Measurements from ENCODE around the gene SETBP1. TPM values are rescaled to one million over a fixed set of nuclear protein-coding genes. Genes with fewer than 3 reads are reported as not detected.

SETBP1 gene
- total and polyA plus RNA-seq, 2 of the 13 experiments (the other 11 are each of a cell fraction or from before 2014, with no cell fraction given), result 0.18 to 0.65 TPM

DNA sequence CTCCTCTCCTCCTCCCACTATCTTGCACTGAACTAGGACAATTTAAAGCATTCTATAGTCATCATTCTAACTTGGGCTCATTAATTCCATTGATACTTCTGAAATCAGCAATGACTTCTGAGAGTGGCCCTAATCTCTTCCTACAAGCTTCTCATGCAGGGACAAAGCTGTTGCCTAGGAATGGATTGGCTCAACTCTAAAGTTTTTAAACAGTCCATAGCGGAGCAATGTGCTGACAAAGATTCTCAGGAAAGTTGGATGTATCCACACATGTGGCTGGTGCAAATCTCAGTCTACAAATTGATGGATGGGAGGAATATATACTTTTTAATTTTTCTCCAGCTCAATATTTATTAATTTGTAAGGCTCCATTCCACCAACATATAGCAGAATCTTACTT, 388.9 kb downstream of the SETBP1 start:
- ChIA-PET CTCF (ENCODE audit: low intra/inter-chr PET ratio, low total read pairs) (no interaction called here), POLR2A (no interaction called here)
- Histone ChIP-seq H3K9me3 (ENCODE audit: low read length) (no peaks in the 10 kb centered on the region), H4K20me1 (ENCODE audit: insufficient read depth, low read length) (no peaks in the 10 kb centered on the region), H3K4me3 (replicated peaks in 1 of 3; ENCODE audit: insufficient read depth in 1 of 3, low read depth in 2 of 3, low read length in 3 of 3) (no peak overlapping the region), H3K27ac (ENCODE audit: extremely low read length, insufficient read depth, low read length) (no peak overlapping the region), H2AFZ (ENCODE audit: low read length) (no peak overlapping the region), H3K4me2 (ENCODE audit: low read depth, low read length) (no peak overlapping the region), H3K9ac (ENCODE audit: insufficient read depth, low read depth, low read length) (no peak overlapping the region), H3K79me2 (ENCODE audit: insufficient read depth, low read length) (no peaks in the 10 kb centered on the region), H3K27me3 (ENCODE audit: control insufficient read depth in 1 of 2, insufficient read depth in 2 of 2, low read length in 2 of 2) (no peaks in the 10 kb centered on the region), H3K36me3 (replicated peaks in 1 of 2; ENCODE audit: control insufficient read depth in 1 of 2, insufficient read depth in 2 of 2, low read length in 2 of 2) (no peaks in the 10 kb centered on the region), H3K4me1 (ENCODE audit: insufficient read depth, low read length) (no peaks in the 10 kb centered on the region)
- in situ Hi-C loops (cut with HindIII; ENCODE audit: extremely low pct_ligation_motif_present, low pct_unique_long_range_greater_than_20kb), result no loop called here
- BruUV-seq (replicated peaks), result no TSS peak
- FAIRE-seq, result no peak
- no peak for DNase-seq (ENCODE audit: low spot score)
- no peak for ATAC-seq
- WGBS (ENCODE audit: low lambda C conversion rate), result 5% methylated on average over 1 of the region's 1 CpG
- intact Hi-C loops (cut with micrococcal nuclease; ENCODE audit: unreplicated experiment), result no loop called here
- TF ChIP-seq FOXM1 (CRISPR knock-in tag; IDR thresholded peaks at IDR 0.05), result no peak
- no peak for TF ChIP-seq RELA (CRISPR knock-in tag; IDR thresholded peaks at IDR 0.05)
- TF ChIP-seq, protein P1, sequence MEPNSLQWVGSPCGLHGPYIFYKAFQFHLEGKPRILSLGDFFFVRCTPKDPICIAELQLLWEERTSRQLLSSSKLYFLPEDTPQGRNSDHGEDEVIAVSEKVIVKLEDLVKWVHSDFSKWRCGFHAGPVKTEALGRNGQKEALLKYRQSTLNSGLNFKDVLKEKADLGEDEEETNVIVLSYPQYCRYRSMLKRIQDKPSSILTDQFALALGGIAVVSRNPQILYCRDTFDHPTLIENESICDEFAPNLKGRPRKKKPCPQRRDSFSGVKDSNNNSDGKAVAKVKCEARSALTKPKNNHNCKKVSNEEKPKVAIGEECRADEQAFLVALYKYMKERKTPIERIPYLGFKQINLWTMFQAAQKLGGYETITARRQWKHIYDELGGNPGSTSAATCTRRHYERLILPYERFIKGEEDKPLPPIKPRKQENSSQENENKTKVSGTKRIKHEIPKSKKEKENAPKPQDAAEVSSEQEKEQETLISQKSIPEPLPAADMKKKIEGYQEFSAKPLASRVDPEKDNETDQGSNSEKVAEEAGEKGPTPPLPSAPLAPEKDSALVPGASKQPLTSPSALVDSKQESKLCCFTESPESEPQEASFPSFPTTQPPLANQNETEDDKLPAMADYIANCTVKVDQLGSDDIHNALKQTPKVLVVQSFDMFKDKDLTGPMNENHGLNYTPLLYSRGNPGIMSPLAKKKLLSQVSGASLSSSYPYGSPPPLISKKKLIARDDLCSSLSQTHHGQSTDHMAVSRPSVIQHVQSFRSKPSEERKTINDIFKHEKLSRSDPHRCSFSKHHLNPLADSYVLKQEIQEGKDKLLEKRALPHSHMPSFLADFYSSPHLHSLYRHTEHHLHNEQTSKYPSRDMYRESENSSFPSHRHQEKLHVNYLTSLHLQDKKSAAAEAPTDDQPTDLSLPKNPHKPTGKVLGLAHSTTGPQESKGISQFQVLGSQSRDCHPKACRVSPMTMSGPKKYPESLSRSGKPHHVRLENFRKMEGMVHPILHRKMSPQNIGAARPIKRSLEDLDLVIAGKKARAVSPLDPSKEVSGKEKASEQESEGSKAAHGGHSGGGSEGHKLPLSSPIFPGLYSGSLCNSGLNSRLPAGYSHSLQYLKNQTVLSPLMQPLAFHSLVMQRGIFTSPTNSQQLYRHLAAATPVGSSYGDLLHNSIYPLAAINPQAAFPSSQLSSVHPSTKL (CRISPR knock-in tag; IDR thresholded peaks at IDR 0.05), result no peak
- no peak for TF ChIP-seq CENPT (CRISPR knock-in tag; IDR thresholded peaks at IDR 0.05; ENCODE audit: low read depth)

DNA sequence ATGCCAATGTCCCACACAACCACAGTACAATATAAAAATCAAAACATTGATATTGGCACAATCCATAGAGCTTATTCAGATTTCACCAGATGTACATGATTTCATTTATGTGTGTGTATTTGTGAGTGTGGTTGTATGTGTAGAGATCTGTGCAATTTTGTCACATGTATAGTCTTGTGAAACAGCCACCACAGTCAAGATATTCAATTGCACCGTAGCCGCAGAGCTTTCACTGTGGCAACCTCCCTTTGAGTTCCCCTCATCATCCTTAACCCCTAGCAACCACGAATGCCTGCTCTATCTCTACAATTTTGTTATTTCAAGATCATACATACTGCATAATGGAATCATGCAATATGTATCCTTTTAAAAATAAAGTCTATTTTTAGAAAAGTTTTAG, 391.3 kb downstream of the SETBP1 start:
- Histone ChIP-seq H3K9ac (ENCODE audit: insufficient read depth, low read depth, low read length) (no peak overlapping the region), H4K20me1 (ENCODE audit: insufficient read depth, low read length) (no peaks in the 10 kb centered on the region), H3K4me1 (ENCODE audit: insufficient read depth, low read length) (no peaks in the 10 kb centered on the region), H3K27ac (ENCODE audit: extremely low read length, insufficient read depth, low read length) (no peak overlapping the region), H2AFZ (ENCODE audit: low read length) (no peak overlapping the region), H3K4me2 (ENCODE audit: low read depth, low read length) (no peak overlapping the region), H3K79me2 (ENCODE audit: insufficient read depth, low read length) (no peaks in the 10 kb centered on the region), H3K9me3 (ENCODE audit: low read length) (no peaks in the 10 kb centered on the region), H3K4me3 (replicated peaks in 1 of 3; ENCODE audit: insufficient read depth in 1 of 3, low read depth in 2 of 3, low read length in 3 of 3) (no peak overlapping the region), H3K27me3 (ENCODE audit: control insufficient read depth in 1 of 2, insufficient read depth in 2 of 2, low read length in 2 of 2) (no peaks in the 10 kb centered on the region), H3K36me3 (replicated peaks in 1 of 2; ENCODE audit: control insufficient read depth in 1 of 2, insufficient read depth in 2 of 2, low read length in 2 of 2) (no peaks in the 10 kb centered on the region)
- no peak for DNase-seq (ENCODE audit: low spot score)
- ChIA-PET CTCF (ENCODE audit: low intra/inter-chr PET ratio, low total read pairs) (no interaction called here), POLR2A (no interaction called here)
- no TSS peak for BruUV-seq (replicated peaks)
- intact Hi-C loops (cut with micrococcal nuclease; ENCODE audit: unreplicated experiment), result no loop called here
- in situ Hi-C loops (cut with HindIII; ENCODE audit: extremely low pct_ligation_motif_present, low pct_unique_long_range_greater_than_20kb), result no loop called here
- no peak for FAIRE-seq
- WGBS (ENCODE audit: low lambda C conversion rate), result 8% methylated on average over 3 of the region's 3 CpGs
- ATAC-seq, result no peak
- TF ChIP-seq NCOA5 (CRISPR knock-in tag; IDR thresholded peaks at IDR 0.05), result no peak
- TF ChIP-seq, protein P2, sequence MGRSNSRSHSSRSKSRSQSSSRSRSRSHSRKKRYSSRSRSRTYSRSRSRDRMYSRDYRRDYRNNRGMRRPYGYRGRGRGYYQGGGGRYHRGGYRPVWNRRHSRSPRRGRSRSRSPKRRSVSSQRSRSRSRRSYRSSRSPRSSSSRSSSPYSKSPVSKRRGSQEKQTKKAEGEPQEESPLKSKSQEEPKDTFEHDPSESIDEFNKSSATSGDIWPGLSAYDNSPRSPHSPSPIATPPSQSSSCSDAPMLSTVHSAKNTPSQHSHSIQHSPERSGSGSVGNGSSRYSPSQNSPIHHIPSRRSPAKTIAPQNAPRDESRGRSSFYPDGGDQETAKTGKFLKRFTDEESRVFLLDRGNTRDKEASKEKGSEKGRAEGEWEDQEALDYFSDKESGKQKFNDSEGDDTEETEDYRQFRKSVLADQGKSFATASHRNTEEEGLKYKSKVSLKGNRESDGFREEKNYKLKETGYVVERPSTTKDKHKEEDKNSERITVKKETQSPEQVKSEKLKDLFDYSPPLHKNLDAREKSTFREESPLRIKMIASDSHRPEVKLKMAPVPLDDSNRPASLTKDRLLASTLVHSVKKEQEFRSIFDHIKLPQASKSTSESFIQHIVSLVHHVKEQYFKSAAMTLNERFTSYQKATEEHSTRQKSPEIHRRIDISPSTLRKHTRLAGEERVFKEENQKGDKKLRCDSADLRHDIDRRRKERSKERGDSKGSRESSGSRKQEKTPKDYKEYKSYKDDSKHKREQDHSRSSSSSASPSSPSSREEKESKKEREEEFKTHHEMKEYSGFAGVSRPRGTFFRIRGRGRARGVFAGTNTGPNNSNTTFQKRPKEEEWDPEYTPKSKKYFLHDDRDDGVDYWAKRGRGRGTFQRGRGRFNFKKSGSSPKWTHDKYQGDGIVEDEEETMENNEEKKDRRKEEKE (IDR thresholded peaks at IDR 0.05), result no peak
- no peak for TF ChIP-seq ZKSCAN8 (CRISPR knock-in tag; IDR thresholded peaks at IDR 0.05; ENCODE audit: borderline replicate concordance)
- TF ChIP-seq MYNN (CRISPR knock-in tag; IDR thresholded peaks at IDR 0.05; ENCODE audit: low read depth), result no peak
- TF ChIP-seq, protein P3, sequence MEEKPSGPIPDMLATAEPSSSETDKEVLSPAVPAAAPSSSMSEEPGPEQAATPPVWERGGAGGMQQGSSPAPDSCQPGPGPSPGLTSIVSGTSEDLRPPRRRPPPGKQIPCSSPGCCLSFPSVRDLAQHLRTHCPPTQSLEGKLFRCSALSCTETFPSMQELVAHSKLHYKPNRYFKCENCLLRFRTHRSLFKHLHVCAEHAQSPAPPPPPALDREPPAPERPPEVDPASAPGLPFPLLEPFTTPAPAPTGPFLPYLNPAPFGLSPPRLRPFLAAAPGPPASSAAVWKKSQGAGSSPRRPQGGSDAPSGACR (CRISPR knock-in tag; IDR thresholded peaks at IDR 0.05), result no peak
- TF ChIP-seq MED8 (CRISPR knock-in tag; IDR thresholded peaks at IDR 0.05; ENCODE audit: insufficient replicate concordance), result no peak
- TF ChIP-seq SALL2 (CRISPR knock-in tag; IDR thresholded peaks at IDR 0.05), result no peak
- TF ChIP-seq MIER2 (CRISPR knock-in tag; IDR thresholded peaks at IDR 0.05), result no peak
